ENCODE data around the gene CIBAR2.

CIBAR2 gene

DNA sequence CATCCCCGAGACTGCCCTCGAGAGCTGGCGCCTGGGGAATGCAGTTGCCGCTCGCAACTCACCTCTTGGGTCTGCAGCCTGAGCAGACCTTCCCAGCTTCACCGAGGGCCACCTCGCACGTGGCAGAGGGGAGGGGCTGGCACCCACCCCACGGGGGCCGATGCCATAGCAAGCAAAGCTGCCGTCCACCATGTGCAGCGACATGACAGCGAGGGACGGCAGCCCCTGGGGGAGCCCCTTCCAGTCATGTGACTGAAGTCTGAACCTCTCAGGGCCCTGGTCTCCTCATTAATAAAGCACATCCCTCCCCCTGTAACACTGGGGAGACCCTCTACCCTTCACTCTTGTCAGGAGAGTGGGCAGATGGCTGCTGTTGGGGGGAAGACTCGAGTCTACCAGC lies 30.5 kb downstream of the CIBAR2 start:
- no peak for DNase-seq

DNA sequence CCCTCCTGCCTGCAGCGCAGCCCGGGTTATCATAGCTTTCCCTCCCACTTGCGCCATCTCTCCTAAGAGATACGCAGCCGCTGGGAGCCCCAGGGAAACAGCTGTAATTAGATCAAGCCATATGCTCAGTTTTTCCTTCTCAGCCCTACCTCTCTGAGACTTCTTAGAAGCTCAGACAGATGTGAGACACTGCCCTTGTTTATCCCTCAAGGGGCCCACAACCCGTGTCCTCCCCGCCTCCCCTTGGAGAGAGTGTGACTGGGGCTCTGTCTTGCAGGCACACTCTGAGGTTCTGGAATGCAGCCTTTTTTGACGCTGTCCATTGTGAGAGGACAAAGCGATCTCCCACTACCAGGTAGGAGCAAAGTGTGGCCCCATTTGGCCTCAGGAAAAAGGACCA lies 31.2 kb downstream of the CIBAR2 start:
- DNase-seq: no peak

DNA sequence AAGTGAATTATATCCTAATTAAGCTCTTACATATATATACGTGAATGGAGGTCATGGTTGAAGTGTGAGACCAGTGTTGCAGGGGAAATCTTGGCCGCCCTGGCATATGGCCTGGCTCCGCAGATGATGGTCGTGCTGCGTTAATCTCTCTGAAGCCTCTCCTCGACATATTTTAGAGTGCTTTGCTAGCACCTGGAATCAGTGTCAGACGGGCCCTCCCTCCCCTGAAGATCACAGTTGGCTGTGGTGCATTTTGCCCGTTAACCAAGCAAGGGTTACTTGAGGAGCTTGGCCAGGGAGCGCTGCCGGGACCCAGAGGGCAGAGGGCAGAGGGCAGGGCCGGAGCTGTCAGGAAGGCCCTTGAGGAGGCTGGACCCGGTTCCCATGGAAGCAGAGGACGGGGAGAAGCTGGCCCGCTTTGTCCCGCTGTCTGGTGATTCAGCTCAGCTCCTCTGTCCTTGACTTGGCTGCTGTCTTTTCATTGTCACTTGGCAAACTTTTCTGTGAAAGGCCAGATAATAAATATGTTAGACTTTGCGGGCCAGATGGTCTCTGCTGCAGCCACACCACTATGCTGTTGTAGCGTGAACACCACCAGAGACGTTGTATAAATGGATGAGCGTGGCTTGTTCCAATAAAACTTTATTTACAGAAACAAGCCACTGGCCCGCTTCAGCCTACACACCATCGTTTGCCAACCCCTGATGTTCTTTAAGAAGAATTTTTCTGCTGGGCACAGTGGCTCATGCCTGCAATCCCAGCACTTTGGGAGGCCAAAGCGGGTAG lies 32.3 kb downstream of the CIBAR2 start:
- no peak for DNase-seq

DNA sequence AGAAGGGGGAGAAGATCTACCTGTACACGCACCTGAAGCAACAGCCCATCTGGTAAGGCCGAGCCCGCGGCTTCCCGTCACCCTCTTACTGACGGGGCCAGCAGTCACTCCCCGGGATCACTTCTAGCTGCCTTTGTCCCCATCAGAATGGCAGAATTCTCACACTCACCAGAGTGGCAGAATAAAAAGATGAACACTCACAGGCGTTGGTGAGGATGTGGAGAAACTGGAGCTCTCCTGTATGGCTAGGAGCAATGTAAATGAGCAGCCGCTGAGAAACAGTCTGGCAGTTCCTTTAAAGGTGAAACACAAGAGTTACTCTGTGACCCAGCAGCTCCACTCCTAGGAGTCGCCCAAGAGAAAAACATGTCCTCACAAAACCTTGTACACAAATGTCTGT lies 33.3 kb downstream of the CIBAR2 start:
- DNase-seq: no peak

DNA sequence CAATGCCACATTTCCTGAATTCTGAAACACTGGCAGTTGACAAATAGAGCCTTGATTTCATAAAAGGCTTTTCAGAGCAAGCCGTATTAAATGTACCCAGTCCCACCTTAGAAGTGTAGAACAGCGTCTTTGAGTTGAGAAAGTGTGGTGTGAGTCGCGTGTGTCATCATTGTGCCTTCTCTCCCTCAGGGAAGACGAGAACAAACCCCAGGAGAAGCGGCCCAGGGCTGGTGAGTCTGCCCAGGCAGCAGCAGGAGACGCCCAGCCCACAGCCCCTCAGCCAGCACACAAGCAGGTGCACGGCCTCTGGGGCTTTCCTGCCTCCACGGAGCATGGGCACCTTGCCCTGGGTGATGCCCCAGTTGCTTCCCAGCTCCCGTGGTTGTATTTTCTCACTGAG lies 34.0 kb downstream of the CIBAR2 start:
- no peak for DNase-seq

DNA sequence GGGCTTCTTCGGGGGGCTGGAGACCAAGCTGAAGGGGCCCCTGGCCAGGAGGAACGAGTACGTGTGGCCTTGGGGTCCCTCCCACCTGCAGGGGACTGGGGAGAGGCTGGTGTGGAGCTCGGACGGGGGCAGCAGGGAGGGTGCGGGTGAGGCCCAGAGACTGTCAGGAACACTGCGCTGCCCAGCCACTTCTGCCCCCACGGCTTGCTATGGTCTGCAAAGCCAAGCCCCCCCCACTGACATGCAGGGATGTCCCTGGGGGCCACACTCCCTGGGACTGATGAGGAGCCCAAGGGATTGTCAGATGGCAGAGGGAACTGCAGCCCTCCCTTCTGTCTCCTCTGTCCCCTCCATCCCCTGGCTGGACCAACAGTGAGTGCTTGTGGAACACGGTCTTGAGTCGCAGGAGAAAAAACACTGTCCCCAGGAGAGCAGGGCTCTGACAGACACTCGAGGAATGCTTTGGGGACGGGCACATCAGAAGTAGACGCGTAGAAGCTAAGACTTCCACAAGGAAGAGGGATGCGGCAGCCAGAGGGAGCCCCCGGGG lies 34.6 kb downstream of the CIBAR2 start:
- no peak for DNase-seq

DNA sequence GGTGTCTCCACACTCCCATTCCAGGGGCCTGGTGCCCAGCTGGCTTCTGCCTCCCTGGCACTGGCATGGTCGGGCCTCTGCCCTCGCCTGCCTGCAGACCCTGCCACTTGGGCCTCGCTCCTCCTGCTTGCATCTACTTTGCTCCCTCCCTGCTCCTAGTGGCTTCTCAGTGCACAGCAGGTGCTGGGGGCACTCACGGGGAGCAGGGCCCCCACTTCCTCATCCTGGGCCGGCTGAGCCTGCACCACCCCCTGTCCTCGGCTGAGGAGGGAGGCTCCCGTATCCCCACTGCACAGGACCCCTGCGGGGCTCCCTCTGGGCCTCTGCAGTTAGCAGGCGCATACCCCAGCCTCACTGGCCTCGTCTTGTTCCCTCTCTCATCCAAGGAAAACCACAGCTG lies 35.2 kb downstream of the CIBAR2 start:
- DNase-seq: no peak

DNA sequence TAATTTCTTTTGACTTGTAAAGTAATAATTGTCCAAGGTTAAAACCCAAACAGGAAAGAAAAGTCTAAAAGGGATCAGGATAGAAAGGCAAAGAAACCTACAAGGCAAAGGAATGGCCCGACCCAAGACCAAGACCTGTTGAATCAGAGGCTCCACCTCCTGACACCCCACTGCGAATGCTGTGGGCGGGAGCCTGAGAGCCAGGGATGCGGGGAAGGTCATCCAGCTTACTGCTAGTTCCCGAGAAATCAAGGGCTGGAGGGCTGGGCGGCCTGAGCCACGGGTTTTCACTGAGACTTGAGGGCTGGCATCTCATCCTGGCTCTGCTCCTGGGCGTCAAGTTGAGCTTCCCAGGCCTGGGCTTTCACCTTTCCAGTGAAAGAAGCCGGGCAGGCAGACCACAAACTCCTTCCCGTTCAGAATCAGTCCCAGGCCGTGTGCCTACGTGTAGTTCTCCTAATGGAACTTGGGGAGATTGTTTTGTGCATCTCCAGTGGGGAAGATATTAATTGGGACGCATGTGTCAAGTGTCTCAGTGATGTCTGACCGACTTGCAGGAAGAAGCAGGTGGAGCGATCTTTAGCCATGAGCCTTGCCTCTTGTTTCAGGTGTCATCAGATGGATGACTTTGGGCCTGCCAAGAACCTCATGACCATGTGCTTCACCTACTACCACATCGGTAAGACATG lies 36.9 kb downstream of the CIBAR2 start:
- DNase-seq: no peak

DNA sequence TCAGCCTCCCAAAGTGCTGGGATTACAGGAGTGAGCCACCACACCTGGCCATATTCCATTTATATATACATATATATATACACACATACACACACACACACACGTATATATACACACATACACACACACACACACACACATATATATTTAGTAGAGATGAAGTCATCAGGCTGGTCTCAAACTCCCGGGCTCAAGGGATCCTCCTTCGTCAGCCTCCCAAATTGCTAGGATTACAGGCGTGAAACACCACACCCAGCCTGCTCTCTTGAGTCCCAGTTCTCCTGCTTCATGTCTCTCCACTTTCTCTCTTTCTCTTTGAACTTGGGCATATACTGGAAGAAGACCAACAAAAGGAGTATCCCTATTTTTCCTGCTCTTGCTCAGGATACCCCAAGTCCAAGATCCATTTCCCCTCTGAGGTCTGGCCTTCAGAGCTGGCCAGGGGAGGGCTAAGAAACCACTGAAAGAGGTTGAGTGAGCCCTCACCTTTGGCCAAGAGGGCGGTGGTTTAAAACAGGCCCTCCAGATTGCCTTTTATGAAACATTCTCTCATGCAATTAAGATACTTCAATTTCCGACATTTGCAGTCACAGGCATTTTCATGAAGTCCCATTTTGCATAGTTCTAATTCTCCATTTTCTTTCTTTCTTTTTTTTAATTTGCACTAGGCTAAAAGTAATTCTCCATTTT lies 37.9 kb downstream of the CIBAR2 start:
- DNase-seq: no peak

DNA sequence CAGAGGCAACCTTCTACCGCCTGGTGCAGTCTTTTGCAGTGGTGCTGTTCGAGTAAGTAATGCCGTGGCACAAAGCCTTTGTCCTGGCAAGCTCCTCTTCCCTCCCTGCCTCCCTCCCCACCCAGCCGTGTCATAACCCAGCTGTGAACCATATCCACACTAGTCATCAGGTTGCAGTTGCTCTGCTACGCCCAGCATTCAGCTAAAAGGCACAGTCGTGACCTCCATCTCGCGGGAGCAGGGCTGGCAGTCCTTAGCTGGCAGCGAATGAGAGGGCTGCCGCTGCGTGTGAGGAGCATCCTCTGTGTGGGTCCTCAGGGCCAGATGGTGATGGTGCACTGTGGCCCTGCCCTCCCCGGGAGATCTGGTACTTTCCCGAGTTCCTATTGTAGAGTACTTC lies 39.3 kb downstream of the CIBAR2 start:
- DNase-seq: peak; percentile 67

DNA sequence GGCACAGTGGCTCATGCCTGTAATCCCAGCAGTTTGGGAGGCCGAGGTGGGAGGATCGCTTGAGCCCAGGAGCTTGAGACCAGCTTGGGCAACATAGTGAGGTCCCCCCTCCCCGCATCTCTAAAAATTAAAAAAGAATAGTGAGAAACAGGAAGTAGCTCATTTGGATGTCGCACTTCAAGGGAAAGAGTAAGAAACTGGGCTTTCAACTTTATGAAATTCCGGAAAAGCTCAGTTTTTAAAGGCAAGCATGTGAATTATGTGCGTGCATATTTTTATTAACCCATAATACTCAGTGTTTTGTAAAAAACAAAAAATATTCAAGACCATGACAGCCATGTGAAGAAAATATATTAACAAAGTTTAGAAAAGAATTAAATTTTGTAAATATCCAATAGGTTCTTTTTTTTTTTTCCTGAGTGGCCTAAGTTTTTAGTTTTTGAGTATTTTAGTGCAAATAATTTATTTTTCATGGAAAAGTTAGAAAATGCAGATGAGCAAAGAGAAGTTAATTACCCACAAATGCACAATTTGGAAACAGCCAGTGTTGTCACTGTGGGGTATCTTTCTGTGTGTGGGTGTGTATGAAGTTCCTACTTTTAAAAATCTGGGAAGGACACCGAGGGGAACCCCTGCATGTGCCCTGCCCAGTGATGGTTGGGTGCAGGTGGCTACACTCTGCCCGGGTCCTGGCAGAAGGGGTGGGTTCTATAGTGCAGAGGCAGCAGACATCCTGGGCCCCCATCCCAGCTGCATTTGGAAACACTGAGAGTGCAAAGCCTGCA lies 40.0 kb downstream of the CIBAR2 start:
- no peak for DNase-seq

DNA sequence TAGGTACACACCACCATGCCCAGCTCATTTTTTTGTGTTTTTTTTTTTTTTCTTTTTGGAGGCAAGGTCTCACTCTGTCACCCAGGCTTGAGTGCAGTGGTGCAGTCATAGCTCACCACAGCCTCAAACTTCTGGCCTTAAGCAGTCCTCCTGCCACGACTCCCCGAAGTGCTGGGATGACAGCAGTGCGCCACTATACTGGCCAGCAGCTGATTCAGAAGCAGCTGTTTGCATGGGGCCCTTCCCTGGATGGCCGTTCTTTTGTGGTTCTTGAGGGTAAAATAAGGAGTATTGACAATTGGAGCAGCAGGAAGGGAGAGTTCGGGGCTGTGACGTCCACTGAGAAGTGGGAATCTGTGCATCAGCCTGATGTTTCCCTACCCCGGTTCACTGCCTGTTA lies 43.1 kb downstream of the CIBAR2 start:
- no peak for DNase-seq

DNA sequence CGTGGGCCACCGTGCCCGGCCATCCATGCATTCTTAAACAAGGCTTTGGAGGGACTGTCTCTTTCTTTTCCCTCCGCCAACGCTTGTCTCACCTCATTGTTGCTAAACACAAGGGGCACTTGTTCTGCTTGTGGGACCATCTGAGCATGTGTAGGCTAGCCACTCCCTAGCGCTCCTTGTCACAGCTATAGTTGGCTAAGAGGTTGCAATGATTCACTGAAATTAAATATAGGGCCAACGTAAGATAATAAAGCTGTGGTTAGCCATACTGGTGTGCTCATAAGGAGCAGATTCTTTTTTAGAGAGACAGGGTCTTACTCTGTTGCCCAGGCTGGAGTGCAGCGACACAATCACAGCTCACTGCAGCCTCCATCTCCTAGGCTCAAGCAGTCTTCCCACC lies 43.5 kb downstream of the CIBAR2 start:
- no peak for DNase-seq

DNA sequence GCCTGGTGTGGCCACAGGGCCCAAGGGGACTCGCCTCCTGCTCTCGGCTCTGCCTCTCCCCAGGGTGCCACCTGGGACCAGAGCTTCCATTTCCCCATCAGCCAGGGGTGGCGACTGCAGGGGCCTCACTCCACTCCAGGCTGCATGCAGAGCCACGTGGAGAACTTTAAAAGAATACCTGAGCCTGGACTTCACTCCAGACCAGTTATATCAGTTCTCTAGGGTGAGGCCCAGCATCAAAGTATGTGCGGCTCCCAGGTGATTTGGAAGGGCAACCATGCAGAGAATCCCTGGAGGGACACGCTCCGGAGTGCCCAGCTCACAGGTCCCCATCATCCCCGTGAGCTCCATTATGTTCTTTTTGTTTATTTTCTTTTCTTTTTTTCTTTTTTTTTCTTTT lies 44.8 kb downstream of the CIBAR2 start:
- DNase-seq: no peak

DNA sequence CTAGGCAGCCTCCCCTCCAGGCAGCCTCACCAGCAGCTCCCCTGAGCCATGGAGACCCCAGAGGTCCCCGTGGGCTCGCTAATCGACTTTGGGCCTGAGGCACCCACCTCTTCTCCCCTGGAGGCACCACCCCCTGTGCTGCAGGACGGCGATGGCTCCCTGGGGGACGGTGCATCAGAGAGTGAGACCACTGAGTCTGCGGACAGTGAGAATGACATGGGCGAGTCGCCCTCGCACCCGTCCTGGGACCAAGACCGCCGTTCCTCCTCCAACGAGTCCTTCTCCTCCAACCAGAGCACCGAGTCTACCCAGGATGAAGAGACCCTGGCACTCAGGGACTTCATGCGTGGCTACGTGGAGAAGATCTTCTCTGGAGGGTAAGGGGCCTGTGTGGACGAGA lies 45.2 kb downstream of the CIBAR2 start:
- DNase-seq: no peak

DNA sequence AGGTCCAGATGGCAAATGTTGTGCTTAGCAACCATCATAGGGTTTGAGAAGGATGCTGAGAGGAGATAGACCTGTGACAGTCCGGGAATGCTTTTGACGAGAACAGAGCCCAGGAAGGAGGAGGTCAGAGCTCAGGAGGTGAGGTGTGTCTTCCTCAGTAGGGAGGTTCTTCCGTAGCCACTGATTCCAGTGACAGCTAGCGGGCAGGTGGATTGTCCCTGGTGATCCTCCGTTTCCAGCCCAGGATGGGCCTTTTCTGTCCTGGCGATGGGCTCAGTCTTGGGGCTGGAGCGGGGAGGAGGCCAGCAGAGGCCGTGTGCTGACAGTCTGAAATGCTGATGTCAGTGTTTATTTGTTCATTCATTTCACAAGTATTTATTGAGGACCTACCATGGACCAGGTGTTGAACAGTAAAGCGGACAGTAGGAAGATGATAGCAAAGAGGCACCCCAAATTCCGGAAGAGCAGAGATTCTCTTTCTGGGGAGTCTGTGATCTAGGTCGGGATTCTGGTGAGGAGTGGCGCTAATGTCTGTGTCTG lies 45.9 kb downstream of the CIBAR2 start:
- no peak for DNase-seq

DNA sequence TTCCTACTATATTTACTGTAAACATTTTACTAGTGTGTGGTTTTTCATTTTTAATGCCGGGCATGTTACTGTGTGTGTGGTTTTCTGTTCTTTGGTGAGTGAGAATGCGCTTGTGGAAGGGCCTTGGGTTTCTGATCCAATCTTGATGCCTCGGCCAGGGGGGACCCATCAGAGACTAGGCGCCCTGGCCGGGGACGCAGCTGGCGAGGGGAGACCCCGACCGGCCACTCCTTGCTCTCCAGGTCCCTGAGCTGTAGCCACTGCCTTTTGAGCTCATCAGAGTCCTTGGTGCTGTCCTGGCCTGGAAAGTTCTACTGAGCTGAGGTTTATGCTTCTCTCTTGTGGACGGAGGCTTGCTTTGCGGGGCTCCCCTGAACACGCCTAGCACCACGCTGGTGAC lies 47.2 kb downstream of the CIBAR2 start:
- no peak for DNase-seq

DNA sequence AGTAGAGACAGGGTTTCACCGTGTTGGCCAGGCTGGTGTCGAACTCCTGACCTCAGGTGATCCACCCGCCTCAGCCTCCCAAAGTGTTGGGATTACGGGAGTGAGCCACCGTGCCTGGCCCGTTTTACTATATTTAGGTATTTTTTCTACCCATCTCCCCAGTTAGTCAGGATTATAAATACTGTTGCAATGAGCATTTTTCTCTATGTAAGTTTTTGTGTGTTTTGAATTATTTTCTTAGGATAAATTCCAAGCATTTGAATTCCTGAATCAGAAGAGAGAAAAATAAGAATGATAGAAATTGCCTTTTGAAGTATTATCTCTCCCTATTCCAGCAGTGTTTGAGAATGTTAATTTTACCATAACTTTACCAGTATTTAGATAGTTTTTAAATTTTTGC lies 48.1 kb downstream of the CIBAR2 start:
- DNase-seq: no peak

DNA sequence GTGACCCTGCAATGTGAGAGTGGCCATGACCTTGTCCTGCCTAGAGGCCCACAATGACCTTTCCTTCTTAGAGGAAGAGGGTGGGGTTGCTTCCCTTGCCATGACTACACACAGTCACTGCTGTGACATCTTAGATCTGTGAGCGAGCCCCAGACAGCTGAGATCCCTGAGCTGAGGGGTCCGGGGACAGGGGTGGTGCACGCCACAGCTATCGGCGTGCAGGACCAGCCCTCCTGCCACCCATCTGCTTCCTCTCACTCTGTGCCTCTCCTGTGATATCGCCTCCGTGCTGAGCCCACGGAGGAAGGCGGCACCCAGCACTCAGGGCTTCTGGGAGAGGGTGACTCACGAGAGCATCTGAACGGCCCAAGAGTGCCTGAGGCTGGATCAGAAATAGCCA lies 49.4 kb downstream of the CIBAR2 start:
- no peak for DNase-seq

DNA sequence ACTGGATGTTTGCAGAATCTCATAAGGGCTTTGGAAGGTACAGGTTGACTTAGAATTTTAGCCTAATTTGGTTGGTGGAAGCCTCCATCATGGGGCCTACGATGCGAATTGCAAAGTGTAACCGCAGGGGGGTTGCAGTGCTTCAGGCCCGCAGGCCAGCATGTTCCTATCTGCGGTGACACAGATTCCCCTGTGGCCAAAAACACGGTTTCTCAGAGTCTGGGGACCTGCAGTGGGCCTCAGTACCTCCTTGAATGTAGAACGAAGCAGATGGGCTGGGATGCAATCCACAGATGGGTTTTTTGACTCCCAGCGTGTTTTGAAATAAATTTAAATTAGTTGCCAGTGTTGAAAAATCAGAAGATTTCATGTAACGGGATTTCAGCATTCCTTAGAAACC lies 49.9 kb downstream of the CIBAR2 start:
- DNase-seq: no peak

DNA sequence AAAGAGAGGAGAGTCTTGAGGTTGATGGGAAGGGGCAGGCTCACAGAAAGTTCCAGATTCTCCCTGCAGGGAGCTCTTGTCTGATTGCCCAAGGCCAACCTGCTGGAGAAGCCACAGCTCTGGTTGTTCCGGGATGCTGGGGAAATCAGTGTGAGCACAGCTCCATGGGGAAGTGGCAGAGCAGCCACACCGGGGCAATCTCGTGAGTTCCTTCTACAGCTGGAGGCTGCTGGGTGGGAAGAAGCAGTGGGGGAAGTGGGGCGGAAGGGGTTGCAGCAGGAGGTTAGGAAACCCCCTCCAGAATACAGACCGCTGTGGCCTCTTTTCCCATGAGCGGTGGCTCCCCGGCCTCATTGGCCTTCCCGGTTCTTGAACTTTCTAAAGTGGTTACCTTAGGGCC lies 50.7 kb downstream of the CIBAR2 start:
- DNase-seq: peak; percentile 51

DNA sequence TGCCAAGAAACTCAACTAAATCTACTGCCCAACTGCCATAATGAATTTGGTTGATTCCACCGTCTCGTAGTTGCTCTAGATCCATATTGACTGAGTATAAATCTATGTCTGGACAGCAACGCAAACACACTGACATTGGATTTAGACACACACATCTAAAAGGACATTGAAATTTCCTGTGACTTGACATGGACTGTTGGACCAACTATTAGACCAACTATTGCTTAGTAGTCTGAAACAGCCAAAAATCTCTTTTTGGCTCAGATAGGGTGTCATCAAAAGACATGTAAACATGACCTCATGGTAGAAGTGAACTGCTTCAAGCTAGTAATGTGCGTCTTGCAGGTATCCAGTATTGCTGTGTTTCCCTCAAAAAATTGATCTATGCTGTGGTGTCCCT lies 53.4 kb downstream of the CIBAR2 start:
- DNase-seq: no peak

DNA sequence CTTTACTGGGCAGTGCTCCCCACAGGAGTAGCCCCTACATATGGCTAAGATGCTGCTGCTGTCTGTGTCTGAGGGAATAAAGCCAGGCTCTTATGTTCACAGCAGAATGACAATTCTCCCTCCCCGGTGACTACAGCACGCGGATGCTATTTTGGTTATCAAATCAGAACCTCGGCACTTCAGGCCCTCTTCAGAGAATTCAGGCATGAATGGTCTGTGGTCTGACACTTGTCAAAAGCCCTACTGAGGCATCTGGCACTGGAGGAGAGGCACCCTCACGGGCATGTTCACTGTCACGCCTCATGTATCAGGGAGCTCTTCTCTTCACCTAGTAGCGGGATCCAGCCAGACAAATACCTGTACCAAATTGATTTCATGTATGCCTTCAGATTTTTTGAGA lies 54.3 kb downstream of the CIBAR2 start:
- DNase-seq: no peak
